ENCODE data around the gene PNPLA6.
A peak's percentile ranks its signal among the peaks of the same experiment; 100 is the strongest.

GRCh38 chr19:7522072-7522922 lies 13.2 kb upstream of the PNPLA6 start, which contains the start of gene MCOLN1:
- peak; percentile 99; the same call in 1 of the 2 replicates for TF ChIP-seq SIN3A (IDR thresholded peaks at IDR 0.05; ENCODE audit: borderline replicate concordance, insufficient read depth, low read depth, low read length)
- TF ChIP-seq, protein P1, sequence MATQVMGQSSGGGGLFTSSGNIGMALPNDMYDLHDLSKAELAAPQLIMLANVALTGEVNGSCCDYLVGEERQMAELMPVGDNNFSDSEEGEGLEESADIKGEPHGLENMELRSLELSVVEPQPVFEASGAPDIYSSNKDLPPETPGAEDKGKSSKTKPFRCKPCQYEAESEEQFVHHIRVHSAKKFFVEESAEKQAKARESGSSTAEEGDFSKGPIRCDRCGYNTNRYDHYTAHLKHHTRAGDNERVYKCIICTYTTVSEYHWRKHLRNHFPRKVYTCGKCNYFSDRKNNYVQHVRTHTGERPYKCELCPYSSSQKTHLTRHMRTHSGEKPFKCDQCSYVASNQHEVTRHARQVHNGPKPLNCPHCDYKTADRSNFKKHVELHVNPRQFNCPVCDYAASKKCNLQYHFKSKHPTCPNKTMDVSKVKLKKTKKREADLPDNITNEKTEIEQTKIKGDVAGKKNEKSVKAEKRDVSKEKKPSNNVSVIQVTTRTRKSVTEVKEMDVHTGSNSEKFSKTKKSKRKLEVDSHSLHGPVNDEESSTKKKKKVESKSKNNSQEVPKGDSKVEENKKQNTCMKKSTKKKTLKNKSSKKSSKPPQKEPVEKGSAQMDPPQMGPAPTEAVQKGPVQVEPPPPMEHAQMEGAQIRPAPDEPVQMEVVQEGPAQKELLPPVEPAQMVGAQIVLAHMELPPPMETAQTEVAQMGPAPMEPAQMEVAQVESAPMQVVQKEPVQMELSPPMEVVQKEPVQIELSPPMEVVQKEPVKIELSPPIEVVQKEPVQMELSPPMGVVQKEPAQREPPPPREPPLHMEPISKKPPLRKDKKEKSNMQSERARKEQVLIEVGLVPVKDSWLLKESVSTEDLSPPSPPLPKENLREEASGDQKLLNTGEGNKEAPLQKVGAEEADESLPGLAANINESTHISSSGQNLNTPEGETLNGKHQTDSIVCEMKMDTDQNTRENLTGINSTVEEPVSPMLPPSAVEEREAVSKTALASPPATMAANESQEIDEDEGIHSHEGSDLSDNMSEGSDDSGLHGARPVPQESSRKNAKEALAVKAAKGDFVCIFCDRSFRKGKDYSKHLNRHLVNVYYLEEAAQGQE (IDR thresholded peaks at IDR 0.05; ENCODE audit: insufficient read depth in 1 of 2, low read depth in 2 of 2, low read length in 1 of 2): peak in 1 of 2 experiments; percentile 58; a peak in 1 of 4 replicates
- no peak for TF ChIP-seq CTCF (IDR thresholded peaks at IDR 0.05)
- peak; percentile 79 for TF ChIP-seq TCF7L2 (IDR thresholded peaks at IDR 0.05; ENCODE audit: low read depth, low read length)

Data from Panc1 (cell line).